Measurements from ENCODE around the gene SNRK. TPM values are rescaled to one million over a fixed set of nuclear protein-coding genes. Genes with fewer than 3 reads are reported as not detected.
A peak's percentile ranks its signal among the peaks of the same experiment; 100 is the strongest.

SNRK gene
- total RNA-seq, 1 experiment from 2014 or later: 12.7 TPM

DNA sequence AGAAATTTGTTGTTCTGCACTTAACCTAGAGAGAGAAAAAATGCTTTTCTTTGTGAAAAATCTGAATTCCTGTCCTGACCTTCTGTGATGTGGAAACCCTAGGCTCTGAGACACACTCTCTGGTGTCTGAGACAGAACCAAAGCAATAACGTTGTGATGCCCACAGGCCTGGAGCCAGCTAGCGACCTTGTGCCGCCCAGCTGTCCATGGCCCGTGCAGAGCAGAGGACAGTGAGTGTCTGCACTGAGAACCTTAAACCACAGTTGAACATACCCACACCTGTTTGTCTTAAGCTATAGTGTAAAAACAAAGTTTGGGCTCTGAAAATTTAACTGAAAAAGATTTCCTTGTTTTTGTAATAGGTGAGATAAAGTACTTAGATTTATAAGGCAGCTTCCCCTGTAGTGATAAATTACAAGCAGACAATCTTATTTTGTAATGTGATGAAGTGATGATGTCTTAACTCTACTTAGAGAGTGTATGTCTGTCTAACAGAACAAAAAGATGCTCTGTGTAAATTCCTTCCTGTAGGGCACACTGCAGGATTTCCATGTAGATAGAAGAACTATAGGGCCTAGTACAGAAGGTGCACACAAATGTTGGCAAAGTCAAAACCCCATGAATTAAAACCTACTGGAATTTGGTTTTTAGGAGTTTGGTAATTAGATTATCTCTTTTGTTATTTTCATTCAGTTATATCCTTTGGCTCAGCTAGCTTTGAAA is 62.7 kb downstream of the SNRK start:
- no peak overlapping the region for H3K4me3 ChIP-seq (replicated peaks in 1 of 2; ENCODE audit: low read depth in 1 of 2, low read length in 2 of 2)
- H3K36me3 ChIP-seq (ENCODE audit: control insufficient read depth in 1 of 2, insufficient read depth in 2 of 2, low read length in 2 of 2): peaks cover 0 to 16% of the 10 kb centered on the region in 2 experiments; a peak in 3 of 4 replicates
- ATAC-seq (no peak), DNase-seq (ENCODE audit: low read depth, low spot score) (no peak)
- no peaks in the 10 kb centered on the region for H3K27me3 ChIP-seq (ENCODE audit: insufficient read depth, low read length)
- H3K79me2 ChIP-seq (ENCODE audit: insufficient read depth, low read length): no peaks in the 10 kb centered on the region
- intact Hi-C loops (cut with micrococcal nuclease): no loop called here
- CTCF ChIA-PET: no interaction called here
- POLR2A ChIA-PET: no interaction called here
- no peaks in the 10 kb centered on the region for H3K9me2 ChIP-seq (ENCODE audit: insufficient read depth)
- no peak for TF ChIP-seq SIN3A (IDR thresholded peaks at IDR 0.05; ENCODE audit: low read depth)
- TF ChIP-seq, protein P1, sequence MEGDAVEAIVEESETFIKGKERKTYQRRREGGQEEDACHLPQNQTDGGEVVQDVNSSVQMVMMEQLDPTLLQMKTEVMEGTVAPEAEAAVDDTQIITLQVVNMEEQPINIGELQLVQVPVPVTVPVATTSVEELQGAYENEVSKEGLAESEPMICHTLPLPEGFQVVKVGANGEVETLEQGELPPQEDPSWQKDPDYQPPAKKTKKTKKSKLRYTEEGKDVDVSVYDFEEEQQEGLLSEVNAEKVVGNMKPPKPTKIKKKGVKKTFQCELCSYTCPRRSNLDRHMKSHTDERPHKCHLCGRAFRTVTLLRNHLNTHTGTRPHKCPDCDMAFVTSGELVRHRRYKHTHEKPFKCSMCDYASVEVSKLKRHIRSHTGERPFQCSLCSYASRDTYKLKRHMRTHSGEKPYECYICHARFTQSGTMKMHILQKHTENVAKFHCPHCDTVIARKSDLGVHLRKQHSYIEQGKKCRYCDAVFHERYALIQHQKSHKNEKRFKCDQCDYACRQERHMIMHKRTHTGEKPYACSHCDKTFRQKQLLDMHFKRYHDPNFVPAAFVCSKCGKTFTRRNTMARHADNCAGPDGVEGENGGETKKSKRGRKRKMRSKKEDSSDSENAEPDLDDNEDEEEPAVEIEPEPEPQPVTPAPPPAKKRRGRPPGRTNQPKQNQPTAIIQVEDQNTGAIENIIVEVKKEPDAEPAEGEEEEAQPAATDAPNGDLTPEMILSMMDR (IDR thresholded peaks at IDR 0.05 in 2 of 3, conservative IDR thresholded peaks at IDR 0.05 in 1 of 3; ENCODE audit: borderline replicate concordance in 1 of 3, insufficient read depth in 1 of 3, low read depth in 2 of 3, low read length in 2 of 3): 0 out of 6 replicates have a peak, but pooled peaks of 1 of the 3 experiments have one; percentile 9
- H2AFZ ChIP-seq (ENCODE audit: low read depth, low read length, poor library complexity, severe bottlenecking): no peak overlapping the region
- no peaks in the 10 kb centered on the region for H4K20me1 ChIP-seq (ENCODE audit: insufficient read depth)
- peaks cover 7 to 10% of the 10 kb centered on the region in 2 experiments; a peak in 3 of 4 replicates for H3K9me3 ChIP-seq (ENCODE audit: control insufficient read depth in 1 of 2, insufficient read depth in 1 of 2, low read depth in 1 of 2, low read length in 2 of 2)
- no peak overlapping the region for H3K27ac ChIP-seq (ENCODE audit: low read depth, low read length)
- no peaks in the 10 kb centered on the region for H3K4me1 ChIP-seq (ENCODE audit: control insufficient read depth in 1 of 2, insufficient read depth in 2 of 2, low read length in 2 of 2)
- H3K4me2 ChIP-seq (ENCODE audit: low read length): no peak overlapping the region
- RAD21 ChIA-PET (ENCODE audit: low non-redundant PET in 1 of 2, low total read pairs in 2 of 2, uncharacterized antibody in 2 of 2, unreplicated experiment in 2 of 2): no interaction called here
- H3K9ac ChIP-seq (ENCODE audit: low read length): no peak overlapping the region
- BruUV-seq (replicated peaks): no TSS peak

DNA sequence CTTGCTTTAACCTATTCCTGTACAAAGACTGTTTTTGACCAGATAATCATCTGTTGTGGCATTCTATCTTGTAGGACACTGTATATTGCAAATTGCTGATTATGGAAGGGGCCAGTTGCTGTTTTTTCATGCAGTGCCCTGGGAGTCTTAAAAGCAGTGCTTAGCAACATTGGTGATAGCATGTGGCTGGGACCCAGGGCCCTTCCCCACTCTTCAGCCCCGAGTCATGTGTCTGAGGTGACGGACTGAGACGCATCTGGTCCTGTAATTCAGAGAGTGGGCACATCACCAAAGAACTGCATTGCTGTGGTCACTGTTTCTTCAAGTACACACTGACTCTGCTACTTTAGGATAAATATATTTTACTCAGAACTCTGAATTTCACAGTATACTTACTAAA is 63.4 kb downstream of the SNRK start:
- intact Hi-C loops (cut with micrococcal nuclease): no loop called here
- RAD21 ChIA-PET (ENCODE audit: low non-redundant PET in 1 of 2, low total read pairs in 2 of 2, uncharacterized antibody in 2 of 2, unreplicated experiment in 2 of 2): no interaction called here
- no peaks in the 10 kb centered on the region for H3K4me1 ChIP-seq (ENCODE audit: control insufficient read depth in 1 of 2, insufficient read depth in 2 of 2, low read length in 2 of 2)
- POLR2A ChIA-PET: no interaction called here
- H3K9me2 ChIP-seq (ENCODE audit: insufficient read depth): no peaks in the 10 kb centered on the region
- peaks cover 0 to 21% of the 10 kb centered on the region in 2 experiments; a peak in 3 of 4 replicates for H3K36me3 ChIP-seq (ENCODE audit: control insufficient read depth in 1 of 2, insufficient read depth in 2 of 2, low read length in 2 of 2)
- BruUV-seq (replicated peaks): no TSS peak
- H3K27ac ChIP-seq (ENCODE audit: low read depth, low read length): no peak overlapping the region
- CTCF ChIA-PET: no interaction called here
- no peak overlapping the region for H2AFZ ChIP-seq (ENCODE audit: low read depth, low read length, poor library complexity, severe bottlenecking)
- DNase-seq (ENCODE audit: low read depth, low spot score) (no peak), ATAC-seq (no peak)
- H3K9me3 ChIP-seq (ENCODE audit: control insufficient read depth in 1 of 2, insufficient read depth in 1 of 2, low read depth in 1 of 2, low read length in 2 of 2): peaks cover 8 to 14% of the 10 kb centered on the region in 2 experiments; a peak in 3 of 4 replicates
- H3K4me3 ChIP-seq (replicated peaks in 1 of 2; ENCODE audit: low read depth in 1 of 2, low read length in 2 of 2): no peak overlapping the region
- no peak overlapping the region for H3K9ac ChIP-seq (ENCODE audit: low read length)
- TF ChIP-seq SIN3A (IDR thresholded peaks at IDR 0.05; ENCODE audit: low read depth) (no peak), JUND (IDR thresholded peaks at IDR 0.05) (no peak), EZH2 (IDR thresholded peaks at IDR 0.05) (no peak), EGR1 (IDR thresholded peaks at IDR 0.05; ENCODE audit: low read depth) (no peak)
- no peaks in the 10 kb centered on the region for H3K79me2 ChIP-seq (ENCODE audit: insufficient read depth, low read length)
- H3K4me2 ChIP-seq (ENCODE audit: low read length): no peak overlapping the region
- no peaks in the 10 kb centered on the region for H4K20me1 ChIP-seq (ENCODE audit: insufficient read depth)
- no peaks in the 10 kb centered on the region for H3K27me3 ChIP-seq (ENCODE audit: insufficient read depth, low read length)

All from HCT116 (cell line).